Trophoblast cell (in vitro differentiated cells and primary cell): ENCODE data around the gene CAPZA3.

Experiments used
- DNase-seq, 2 donors: peaks; one replicate each; pipeline ENCODE4 v3.0.0-alpha.2; 2016
- H2AFZ ChIP-seq: 2 replicates; pipeline ENCODE4 v1.6.1; 2013; ENCODE audit warnings: low read length, moderate library complexity, mild to moderate bottlenecking; ENCODE audit not compliant: insufficient read depth, poor library complexity
- H2AK5ac ChIP-seq: 2 replicates; pipeline ENCODE4 v1.6.1; 2013; ENCODE audit warnings: mild to moderate bottlenecking, low read length
- H2BK120ac ChIP-seq: 2 replicates; pipeline ENCODE4 v1.6.1; 2013; ENCODE audit warnings: low read length, mild to moderate bottlenecking, moderate library complexity; ENCODE audit not compliant: insufficient read depth, poor library complexity
- H2BK12ac ChIP-seq: 2 replicates; pipeline ENCODE4 v1.6.1; 2013; ENCODE audit warnings: mild to moderate bottlenecking, low read length, moderate library complexity
- H2BK5ac ChIP-seq: 2 replicates; pipeline ENCODE4 v1.6.1; 2013; ENCODE audit warnings: low read length, low read depth, moderate library complexity, mild to moderate bottlenecking; ENCODE audit not compliant: poor library complexity
- H3K14ac ChIP-seq: 2 replicates; pipeline ENCODE4 v1.6.1; 2013; ENCODE audit warnings: mild to moderate bottlenecking, low read length
- H3K18ac ChIP-seq: 2 replicates; pipeline ENCODE4 v1.6.1; 2013; ENCODE audit warnings: mild to moderate bottlenecking, low read length
- H3K23ac ChIP-seq: 2 replicates; pipeline ENCODE4 v1.6.1; 2013; ENCODE audit warnings: low read length
- H3K27ac ChIP-seq: 2 replicates; pipeline ENCODE4 v1.5.1; 2013; ENCODE audit warnings: low read depth, mild to moderate bottlenecking, inconsistent platforms, low read length, moderate library complexity
- H3K27me3 ChIP-seq: 2 replicates; pipeline ENCODE4 v1.6.1; 2013; ENCODE audit warnings: inconsistent platforms, mild to moderate bottlenecking, low read length, moderate library complexity; ENCODE audit not compliant: insufficient read depth
- H3K36me3 ChIP-seq, 2 experiments: 1 replicate in 1 of 2; 2 replicates in 1 of 2; pipeline ENCODE4 v1.6.1; 2013; ENCODE audit warnings: low read length in 2 of 2, mild to moderate bottlenecking in 2 of 2, moderate library complexity in 1 of 2; ENCODE audit not compliant: insufficient read depth in 2 of 2, control insufficient read depth in 1 of 2
- H3K4ac ChIP-seq: 2 replicates; pipeline ENCODE4 v1.6.1; 2013; ENCODE audit warnings: low read depth, mild to moderate bottlenecking, low read length, moderate library complexity
- H3K4me1 ChIP-seq, 2 experiments: 1 replicate in 1 of 2; 2 replicates in 1 of 2; pipeline ENCODE4 v1.6.1; 2013; ENCODE audit warnings: low read length in 2 of 2, mild to moderate bottlenecking in 2 of 2, moderate library complexity in 1 of 2; ENCODE audit not compliant: insufficient read depth in 2 of 2, control insufficient read depth in 1 of 2
- H3K4me2 ChIP-seq: 2 replicates; pipeline ENCODE4 v1.6.1; 2013; ENCODE audit warnings: inconsistent platforms, mild to moderate bottlenecking, low read length, moderate library complexity
- H3K4me3 ChIP-seq: 2 replicates; pipeline ENCODE4 v1.5.1; 2013; ENCODE audit warnings: mild to moderate bottlenecking, low read depth, low read length, inconsistent platforms
- H3K79me1 ChIP-seq: one replicate; pipeline ENCODE4 v1.6.1; 2013; ENCODE audit warnings: low read length
- H3K79me2 ChIP-seq: 2 replicates; pipeline ENCODE4 v1.6.1; 2013; ENCODE audit warnings: low read length, mild to moderate bottlenecking; ENCODE audit not compliant: control insufficient read depth, insufficient read depth, poor library complexity
- H3K9ac ChIP-seq: 2 replicates; pipeline ENCODE4 v1.6.1; 2013; ENCODE audit warnings: mild to moderate bottlenecking, low read length
- H3K9me3 ChIP-seq: 2 replicates; pipeline ENCODE4 v1.6.1; 2013; ENCODE audit warnings: low read depth, mild to moderate bottlenecking, control low read depth, inconsistent platforms, low read length; ENCODE audit not compliant: insufficient read depth
- H4K12ac ChIP-seq: 2 replicates; pipeline ENCODE4 v1.6.1; 2013; ENCODE audit warnings: low read depth, mild to moderate bottlenecking, low read length, moderate library complexity
- H4K8ac ChIP-seq: 2 replicates; pipeline ENCODE4 v1.6.1; 2013; ENCODE audit warnings: low read depth, mild to moderate bottlenecking, low read length, moderate library complexity
- H4K91ac ChIP-seq: one replicate; pipeline ENCODE4 v1.6.1; 2013; ENCODE audit warnings: low read depth, mild to moderate bottlenecking, low read length, moderate library complexity
- WGBS: extraction: QIAGEN DNeasy Blood & Tissue Kit; methylation state at CpG from one replicate; pipeline ENCODE4 v1.1.7; 2013; ENCODE audit warnings: missing lambda C conversion rate; ENCODE audit not compliant: insufficient read length, insufficient coverage; ENCODE audit errors: extremely low coverage; 5-methylcytosine and 5-hydroxymethylcytosine counted together

CAPZA3 gene

GRCh38 chr12:18696971-18697602, 40.8 kb upstream of the CAPZA3 start:
- Histone ChIP-seq H3K4ac (no peak overlapping the region), H3K14ac (no peak overlapping the region), H2AFZ (no peak overlapping the region), H4K12ac (no peak overlapping the region), H3K79me1 (no peaks in the 10 kb centered on the region), H3K4me1 (no peaks in the 10 kb centered on the region), H4K8ac (no peak overlapping the region), H2BK5ac (no peak overlapping the region), H3K79me2 (no peaks in the 10 kb centered on the region), H2AK5ac (no peak overlapping the region), H2BK120ac (no peak overlapping the region), H4K91ac (no peak overlapping the region), H3K23ac (no peak overlapping the region), H3K4me3 (no peak overlapping the region), H3K27me3 (no peaks in the 10 kb centered on the region), H3K18ac (no peak overlapping the region), H3K36me3 (no peaks in the 10 kb centered on the region), H3K4me2 (no peak overlapping the region), H3K9me3 (no peaks in the 10 kb centered on the region), H3K9ac (no peak overlapping the region), H2BK12ac (no peak overlapping the region), H3K27ac (no peak overlapping the region)
- DNase-seq: peak in 1 of 2 donors; percentile 40

- WGBS: no CpG with 5 or more reads among the region's 3 CpGs
- H3K9ac ChIP-seq: no peak overlapping the region
- no peak overlapping the region for H2AFZ ChIP-seq
- no peaks in the 10 kb centered on the region for H3K36me3 ChIP-seq
- no peak overlapping the region for H2BK12ac ChIP-seq
- H3K23ac ChIP-seq: no peak overlapping the region
- H3K9me3 ChIP-seq: no peaks in the 10 kb centered on the region
- no peak overlapping the region for H3K27ac ChIP-seq
- no peak overlapping the region for H3K18ac ChIP-seq
- no peak overlapping the region for H4K8ac ChIP-seq
- DNase-seq: peak in 1 of 2 donors; percentile 22
- H3K79me1 ChIP-seq: no peaks in the 10 kb centered on the region
- H3K4me3 ChIP-seq: no peak overlapping the region
- no peak overlapping the region for H3K14ac ChIP-seq
- no peak overlapping the region for H2BK120ac ChIP-seq
- no peaks in the 10 kb centered on the region for H3K27me3 ChIP-seq
- H3K4me1 ChIP-seq: no peaks in the 10 kb centered on the region
- H4K91ac ChIP-seq: no peak overlapping the region
- H3K4ac ChIP-seq: no peak overlapping the region
- no peaks in the 10 kb centered on the region for H3K79me2 ChIP-seq
- no peak overlapping the region for H2BK5ac ChIP-seq
- no peak overlapping the region for H4K12ac ChIP-seq
- no peak overlapping the region for H2AK5ac ChIP-seq
- no peak overlapping the region for H3K4me2 ChIP-seq
These were observed 37.6 kb upstream of the CAPZA3 start for GRCh38 chr12:18700271-18700670.

- no peaks in the 10 kb centered on the region for H3K4me1 ChIP-seq
- H3K4me3 ChIP-seq: no peak overlapping the region
- H3K9me3 ChIP-seq: no peaks in the 10 kb centered on the region
- no peak overlapping the region for H4K91ac ChIP-seq
- no peak for DNase-seq
- no peak overlapping the region for H3K18ac ChIP-seq
- H3K27ac ChIP-seq: no peak overlapping the region
- H3K36me3 ChIP-seq: no peaks in the 10 kb centered on the region
- no peak overlapping the region for H2AK5ac ChIP-seq
- H2AFZ ChIP-seq: no peak overlapping the region
- no peak overlapping the region for H3K14ac ChIP-seq
- H3K27me3 ChIP-seq: no peaks in the 10 kb centered on the region
- no peak overlapping the region for H3K23ac ChIP-seq
- no peak overlapping the region for H4K8ac ChIP-seq
- H3K4ac ChIP-seq: no peak overlapping the region
- H4K12ac ChIP-seq: no peak overlapping the region
- H2BK120ac ChIP-seq: no peak overlapping the region
- H3K79me2 ChIP-seq: no peaks in the 10 kb centered on the region
- H2BK5ac ChIP-seq: no peak overlapping the region
- H2BK12ac ChIP-seq: no peak overlapping the region
- no peaks in the 10 kb centered on the region for H3K79me1 ChIP-seq
- H3K9ac ChIP-seq: no peak overlapping the region
- no peak overlapping the region for H3K4me2 ChIP-seq
- WGBS: no CpG with 5 or more reads among the region's 2 CpGs
These were observed 34.6 kb upstream of the CAPZA3 start for GRCh38 chr12:18703321-18703720.

GRCh38 chr12:18703911-18704310, 34.0 kb upstream of the CAPZA3 start:
- no peak overlapping the region for H2BK12ac ChIP-seq
- DNase-seq: no peak
- WGBS: no CpG with 5 or more reads among the region's 2 CpGs

More at GRCh38 chr12:18703911-18704310, 34.0 kb upstream of the CAPZA3 start:
- no peaks in the 10 kb centered on the region for H3K4me1 ChIP-seq
- no peak overlapping the region for H2BK120ac ChIP-seq
- H3K4ac ChIP-seq: no peak overlapping the region
- no peak overlapping the region for H3K18ac ChIP-seq
- no peak overlapping the region for H3K4me2 ChIP-seq
- H4K91ac ChIP-seq: no peak overlapping the region
- no peak overlapping the region for H4K8ac ChIP-seq
- H3K4me3 ChIP-seq: no peak overlapping the region
- H3K36me3 ChIP-seq: no peaks in the 10 kb centered on the region
- H3K23ac ChIP-seq: no peak overlapping the region
- no peak overlapping the region for H2AFZ ChIP-seq
- no peak overlapping the region for H3K9ac ChIP-seq
- no peak overlapping the region for H2AK5ac ChIP-seq
- H2BK5ac ChIP-seq: no peak overlapping the region
- H3K27ac ChIP-seq: no peak overlapping the region
- H3K27me3 ChIP-seq: no peaks in the 10 kb centered on the region
- no peaks in the 10 kb centered on the region for H3K79me2 ChIP-seq
- no peak overlapping the region for H4K12ac ChIP-seq
- no peak overlapping the region for H3K14ac ChIP-seq
- H3K9me3 ChIP-seq: no peaks in the 10 kb centered on the region
- no peaks in the 10 kb centered on the region for H3K79me1 ChIP-seq
